HCT116 (cell line): ENCODE measurements around the gene KPNA1. TPM values are rescaled to one million over a fixed set of nuclear protein-coding genes. Genes with fewer than 3 reads are reported as not detected.

Experiments used
- ATAC-seq: fragments of 200-7000 bp; cut with Tn5 transposase; 2 replicates; pipeline ENCODE4 v1.9.1; 2020; ENCODE audit warnings: mild to moderate bottlenecking, moderate library complexity
- BruUV-seq: library from RNA; stranded (reverse); fragments of 400-500 nt; replicated peaks from 2 replicates; lab custom pipeline; 2021; lab: Mats Ljungman, UMichigan
- CTCF ChIA-PET: fragments of 300-600 bp; sonication (Branson Sonifier 250); formaldehyde crosslinking; loops from one replicate; lab custom pipeline; 2021; ENCODE audit warnings: antibody characterized with exemption; lab: Charles Lee
- POLR2A ChIA-PET: fragments of 300-600, 350-600 bp; sonication (Branson Sonifier 250); formaldehyde crosslinking; loops from one replicate; lab custom pipeline; 2021; ENCODE audit warnings: antibody characterized with exemption; lab: Charles Lee
- RAD21 ChIA-PET, 2 experiments: fragments of 300-600 bp; sonication (Branson Sonifier 250); formaldehyde crosslinking; loops; one replicate each; lab custom pipeline; 2023; ENCODE audit warnings: low total read pairs in 2 of 2; ENCODE audit not compliant: uncharacterized antibody in 2 of 2, unreplicated experiment in 2 of 2, low non-redundant PET in 1 of 2; lab: Charles Lee
- DNase-seq: peaks from one replicate; pipeline ENCODE4 v3.0.0-alpha.2; 2010; ENCODE audit warnings: low read depth, low spot score
- H2AFZ ChIP-seq: fragments of 200-600 bp; shearing (Covaris generic), sonication (generic); 2 replicates; pipeline ENCODE4 v1.6.1; 2017; ENCODE audit warnings: low read depth, mixed run types, mixed read lengths, antibody characterized with exemption, low read length; ENCODE audit not compliant: poor library complexity, severe bottlenecking
- H3K27ac ChIP-seq: 2 replicates; pipeline ENCODE4 v1.5.1; 2012; ENCODE audit warnings: low read depth, low read length
- H3K27me3 ChIP-seq: fragments of 200-600 bp; sonication (generic); 2 replicates; pipeline ENCODE4 v1.6.1; 2016; ENCODE audit warnings: mixed run types, low read length, mixed read lengths; ENCODE audit not compliant: insufficient read depth
- H3K36me3 ChIP-seq, 2 experiments: fragments of 200-500 bp in 1 of 2; fragments of 200-600 bp in 1 of 2; sonication (Bioruptor generic) in 1 of 2; sonication (generic) in 1 of 2; 2 replicates each; pipeline versions ENCODE4 v1.5.1 to v1.6.1; 2014 to 2016; ENCODE audit warnings: low read length in 2 of 2, inconsistent platforms in 1 of 2, mixed read lengths in 1 of 2, mixed run types in 1 of 2; ENCODE audit not compliant: insufficient read depth in 2 of 2, control insufficient read depth in 1 of 2
- H3K4me1 ChIP-seq, 2 experiments: fragments of 200-600 bp in 1 of 2; sonication (generic) in 1 of 2; 2 replicates each; pipeline versions ENCODE4 v1.5.1 to v1.6.1; 2012 to 2017; ENCODE audit warnings: low read length in 2 of 2, inconsistent platforms in 1 of 2, mild to moderate bottlenecking in 1 of 2, mixed read lengths in 1 of 2, mixed run types in 1 of 2, moderate library complexity in 1 of 2; ENCODE audit not compliant: insufficient read depth in 2 of 2, control insufficient read depth in 1 of 2
- H3K4me2 ChIP-seq: fragments of 200-600 bp; sonication (generic); 2 replicates; pipeline ENCODE4 v1.6.1; 2017; ENCODE audit warnings: mixed run types, low read length, mixed read lengths
- H3K4me3 ChIP-seq, 2 experiments: fragments of 200-600 bp in 1 of 2; sonication (generic) in 1 of 2; replicated peaks in 1 of 2; 2 replicates each; pipeline ENCODE4 v1.5.1; 2011 to 2016; ENCODE audit warnings: low read length in 2 of 2, control low read depth in 1 of 2, low read depth in 1 of 2, mild to moderate bottlenecking in 1 of 2, mixed read lengths in 1 of 2, mixed run types in 1 of 2
- H3K79me2 ChIP-seq: fragments of 200-600 bp; sonication (generic); 2 replicates; pipeline ENCODE4 v1.6.1; 2017; ENCODE audit warnings: mild to moderate bottlenecking, mixed run types, low read length, moderate library complexity, mixed read lengths; ENCODE audit not compliant: insufficient read depth
- H3K9ac ChIP-seq: fragments of 200-600 bp; sonication (generic); 2 replicates; pipeline ENCODE4 v1.6.1; 2016; ENCODE audit warnings: low read length, mixed read lengths
- H3K9me2 ChIP-seq: fragments of 200-600 bp; sonication (generic), shearing (Covaris generic); 2 replicates; pipeline ENCODE4 v1.6.1; 2017; ENCODE audit warnings: mixed run types, mild to moderate bottlenecking, moderate library complexity; ENCODE audit not compliant: insufficient read depth
- H3K9me3 ChIP-seq, 2 experiments: fragments of 200-500 bp in 1 of 2; fragments of 200-600 bp in 1 of 2; sonication (Bioruptor generic) in 1 of 2; sonication (generic) in 1 of 2; 2 replicates each; pipeline ENCODE4 v1.6.1; 2014 to 2017; ENCODE audit warnings: low read length in 2 of 2, mixed read lengths in 2 of 2, inconsistent platforms in 1 of 2, low read depth in 1 of 2, mild to moderate bottlenecking in 1 of 2, mixed run types in 1 of 2, moderate library complexity in 1 of 2; ENCODE audit not compliant: control insufficient read depth in 1 of 2, insufficient read depth in 1 of 2
- H4K20me1 ChIP-seq: fragments of 200-600 bp; sonication (generic), shearing (Covaris generic); 2 replicates; pipeline ENCODE4 v1.6.1; 2017; ENCODE audit warnings: mixed run types, mild to moderate bottlenecking, moderate library complexity; ENCODE audit not compliant: insufficient read depth
- CBX3 ChIP-seq: IDR thresholded peaks from 2 replicates; pipeline ENCODE4 v1.6.1; 2012; ENCODE audit warnings: low read depth
- EZH2phosphoT487 ChIP-seq: fragments of 200-600 bp; IDR thresholded peaks from 2 replicates; pipeline ENCODE4 v1.6.1; 2018; ENCODE audit warnings: antibody characterized with exemption, borderline replicate concordance
- RAD21 ChIP-seq: IDR thresholded peaks from 2 replicates; pipeline ENCODE4 v1.6.1; 2012; ENCODE audit warnings: low read depth, mild to moderate bottlenecking
- SP1 ChIP-seq: IDR thresholded peaks from 2 replicates; pipeline ENCODE4 v1.6.1; 2012; ENCODE audit warnings: low read depth
- SRF ChIP-seq: IDR thresholded peaks from 2 replicates; pipeline ENCODE4 v1.6.1; 2012; ENCODE audit warnings: low read depth
- TCF7L2 ChIP-seq: IDR thresholded peaks from 2 replicates; pipeline ENCODE4 v1.7.0; 2011; ENCODE audit warnings: borderline replicate concordance, inconsistent platforms; ENCODE audit not compliant: insufficient read depth, insufficient read length; ENCODE audit errors: extremely low read depth
- intact Hi-C: fragments of 100-400 bp; cut with micrococcal nuclease; formaldehyde crosslinking; loops from 2 replicates; pipeline ENCODE4 v1.10.0; 2022
- total RNA-seq: library from RNA; stranded (reverse); gene quantifications from one replicate; pipeline ENCODE4 v1.2.1, GENCODE V29; 2021; ENCODE audit not compliant: unreplicated experiment
- TF ChIP-seq, protein P1 (sequence below), 3 experiments: fragments of 200-600 bp in 1 of 3; sonication (generic) in 1 of 3; IDR thresholded peaks in 2 of 3; conservative IDR thresholded peaks in 1 of 3; 2 replicates each; pipeline ENCODE4 v1.5.1; 2012 to 2017; ENCODE audit warnings: low read depth in 2 of 3, low read length in 2 of 3, antibody characterized with exemption in 1 of 3, borderline replicate concordance in 1 of 3, control low read depth in 1 of 3, mild to moderate bottlenecking in 1 of 3, mixed read lengths in 1 of 3, mixed run types in 1 of 3, moderate library complexity in 1 of 3; ENCODE audit not compliant: insufficient read depth in 1 of 3
- TF ChIP-seq, protein P2 (sequence below): IDR thresholded peaks from 2 replicates; pipeline ENCODE4 v1.6.1; 2012

Gene KPNA1
- total RNA-seq, 1 experiment from 2014 or later: 73.4 TPM

DNA sequence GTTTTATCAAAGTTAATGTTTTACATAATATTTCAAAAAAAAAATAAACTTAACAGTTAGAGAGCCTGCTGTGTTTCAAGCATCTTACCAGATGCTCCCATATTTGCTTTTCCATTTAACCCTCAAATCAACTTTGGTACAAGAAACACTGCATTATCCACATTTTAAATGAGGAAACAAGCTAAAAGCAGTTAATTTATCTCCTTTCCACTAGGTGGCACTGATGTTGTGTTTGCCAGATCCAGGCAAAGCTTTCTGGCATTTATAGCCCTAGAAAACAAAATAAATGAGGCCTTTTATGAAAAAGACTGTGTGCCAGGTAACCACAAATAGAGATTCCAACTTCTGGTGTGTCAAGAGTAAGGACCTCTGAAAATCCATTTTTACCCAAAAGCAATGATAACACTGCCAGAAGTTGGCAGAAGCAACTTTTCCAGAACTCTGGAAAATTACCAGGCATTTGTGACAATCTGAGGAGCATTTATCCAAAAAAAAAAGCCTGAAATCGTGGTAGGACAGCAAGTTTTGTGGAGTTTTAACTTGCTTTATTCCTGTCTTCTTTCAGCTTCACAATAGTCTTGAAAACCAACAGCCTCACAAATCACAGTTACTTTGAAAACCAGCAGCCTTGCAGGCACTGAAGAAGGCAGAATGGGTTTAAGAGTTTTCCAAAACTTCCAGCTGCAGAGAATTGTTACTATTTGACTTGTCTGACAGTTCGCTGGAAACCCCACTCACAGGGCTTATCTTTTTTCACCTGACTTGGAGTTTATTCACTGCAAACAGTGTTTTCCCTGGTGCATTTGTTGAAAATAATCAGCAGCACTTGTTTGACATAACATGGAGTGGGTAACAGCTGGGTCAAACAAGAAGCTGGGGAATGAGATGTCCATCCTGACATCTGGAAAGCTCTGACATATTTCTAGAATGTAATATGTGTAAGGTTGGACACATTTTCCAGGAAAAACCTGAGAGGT, 121.6 kb downstream of the KPNA1 start:
- H3K4me3 ChIP-seq: no peak overlapping the region
- no peaks in the 10 kb centered on the region for H3K9me2 ChIP-seq
- no peaks in the 10 kb centered on the region for H4K20me1 ChIP-seq
- H3K9me3 ChIP-seq: no peaks in the 10 kb centered on the region
- no peak overlapping the region for H3K4me2 ChIP-seq
- POLR2A ChIA-PET: interaction anchor here (2.0 kb wide), 1 partner anchor 9 kb away, joined by 19 read pairs; the partner anchor contains the start of genes FAM162A and MIX23
- H3K27ac ChIP-seq: no peak overlapping the region
- H3K9ac ChIP-seq: no peak overlapping the region
- H3K27me3 ChIP-seq: no peaks in the 10 kb centered on the region
- CTCF ChIA-PET: interaction anchor here (0.6 to 2.8 kb wide), 17 partner anchors 10 to 866 kb away, joined by 3 to 29 read pairs (median 4); partner anchors contain the start of genes FAM162A, HSPBAP1, MIX23 and PDIA5
- H3K4me1 ChIP-seq: peaks cover 0 to 4% of the 10 kb centered on the region in 2 experiments; a peak in 1 of 4 replicates
- no peak overlapping the region for H2AFZ ChIP-seq
- peaks cover 49% of the 10 kb centered on the region for H3K79me2 ChIP-seq
- TF ChIP-seq, protein P1, sequence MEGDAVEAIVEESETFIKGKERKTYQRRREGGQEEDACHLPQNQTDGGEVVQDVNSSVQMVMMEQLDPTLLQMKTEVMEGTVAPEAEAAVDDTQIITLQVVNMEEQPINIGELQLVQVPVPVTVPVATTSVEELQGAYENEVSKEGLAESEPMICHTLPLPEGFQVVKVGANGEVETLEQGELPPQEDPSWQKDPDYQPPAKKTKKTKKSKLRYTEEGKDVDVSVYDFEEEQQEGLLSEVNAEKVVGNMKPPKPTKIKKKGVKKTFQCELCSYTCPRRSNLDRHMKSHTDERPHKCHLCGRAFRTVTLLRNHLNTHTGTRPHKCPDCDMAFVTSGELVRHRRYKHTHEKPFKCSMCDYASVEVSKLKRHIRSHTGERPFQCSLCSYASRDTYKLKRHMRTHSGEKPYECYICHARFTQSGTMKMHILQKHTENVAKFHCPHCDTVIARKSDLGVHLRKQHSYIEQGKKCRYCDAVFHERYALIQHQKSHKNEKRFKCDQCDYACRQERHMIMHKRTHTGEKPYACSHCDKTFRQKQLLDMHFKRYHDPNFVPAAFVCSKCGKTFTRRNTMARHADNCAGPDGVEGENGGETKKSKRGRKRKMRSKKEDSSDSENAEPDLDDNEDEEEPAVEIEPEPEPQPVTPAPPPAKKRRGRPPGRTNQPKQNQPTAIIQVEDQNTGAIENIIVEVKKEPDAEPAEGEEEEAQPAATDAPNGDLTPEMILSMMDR (IDR thresholded peaks at IDR 0.05 in 2 of 3, conservative IDR thresholded peaks at IDR 0.05 in 1 of 3; ENCODE audit: borderline replicate concordance in 1 of 3, insufficient read depth in 1 of 3, low read depth in 2 of 3, low read length in 2 of 3): peak; percentile 60 to 74 (median 61); a peak in 5 of 6 replicates
- TF ChIP-seq SRF (no peak), EZH2phosphoT487 (no peak), TCF7L2 (no peak), SP1 (no peak), CBX3 (no peak), RAD21 (peak; percentile 72)
- TF ChIP-seq, protein P2, sequence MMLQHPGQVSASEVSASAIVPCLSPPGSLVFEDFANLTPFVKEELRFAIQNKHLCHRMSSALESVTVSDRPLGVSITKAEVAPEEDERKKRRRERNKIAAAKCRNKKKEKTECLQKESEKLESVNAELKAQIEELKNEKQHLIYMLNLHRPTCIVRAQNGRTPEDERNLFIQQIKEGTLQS: no peak
- ATAC-seq (no peak), DNase-seq (no peak)
- no TSS peak for BruUV-seq
- RAD21 ChIA-PET: interaction anchor here in 1 of 2 experiments (1.2 kb wide), 1 partner anchor 286 kb away, joined by 3 read pairs; no protein-coding TSS in a partner anchor
- intact Hi-C loops: loop anchor here (1.0 kb wide), 1 partner anchor 286 kb away; no protein-coding TSS in a partner anchor
- H3K36me3 ChIP-seq: peaks cover 0 to 12% of the 10 kb centered on the region in 2 experiments; a peak in 3 of 4 replicates
